Lung (tissue), 12 donors: Measurements from ENCODE around the gene WNK1. TPM values are rescaled to one million over a fixed set of nuclear protein-coding genes. Genes with fewer than 3 reads are reported as not detected.

Experiments used
- ATAC-seq: fragments of 200-7000 bp; cut with Tn5 transposase; one replicate; pipeline ENCODE4 v1.9.1; 2020; ENCODE audit warnings: moderate number of reproducible peaks; ENCODE audit not compliant: insufficient read depth, low FRiP score
- DNase-seq, 3 donors: peaks; one replicate each; pipeline ENCODE4 v3.0.0-alpha.2; 2013 to 2017
- H3K27ac ChIP-seq, 2 donors: one replicate each; pipeline ENCODE4 v1.5.1; 2013; ENCODE audit warnings: mild to moderate bottlenecking in 2 of 2, moderate library complexity in 2 of 2, control low read depth in 1 of 2, inconsistent platforms in 1 of 2, low read depth in 1 of 2, low read length in 1 of 2
- H3K27me3 ChIP-seq, 3 donors: one replicate each; pipeline ENCODE4 v1.5.1; 2013; ENCODE audit warnings: low read length in 2 of 3; ENCODE audit not compliant: control insufficient read depth in 3 of 3, insufficient read depth in 3 of 3
- H3K36me3 ChIP-seq, 4 donors: one replicate each; pipeline ENCODE4 v1.5.1; 2013; ENCODE audit warnings: low read length in 4 of 4, mild to moderate bottlenecking in 1 of 4, moderate library complexity in 1 of 4; ENCODE audit not compliant: control insufficient read depth in 4 of 4, insufficient read depth in 4 of 4
- H3K4me1 ChIP-seq, 5 donors: one replicate each; pipeline ENCODE4 v1.5.1; 2013; ENCODE audit warnings: low read length in 5 of 5, mild to moderate bottlenecking in 2 of 5, moderate library complexity in 1 of 5; ENCODE audit not compliant: control insufficient read depth in 5 of 5, insufficient read depth in 5 of 5
- H3K4me3 ChIP-seq: one replicate; pipeline ENCODE4 v1.5.1; 2013; ENCODE audit warnings: mild to moderate bottlenecking, control low read depth, moderate library complexity
- H3K9ac ChIP-seq, 2 donors: one replicate each; pipeline ENCODE4 v1.5.1; 2013; ENCODE audit warnings: low read length in 2 of 2, control low read depth in 1 of 2; ENCODE audit not compliant: insufficient read depth in 1 of 2
- H3K9me3 ChIP-seq, 4 donors: one replicate each; pipeline ENCODE4 v1.5.1; 2013; ENCODE audit warnings: low read length in 3 of 4, mild to moderate bottlenecking in 1 of 4, moderate library complexity in 1 of 4; ENCODE audit not compliant: control insufficient read depth in 4 of 4, insufficient read depth in 3 of 4
- CTCF ChIP-seq: IDR thresholded peaks from 2 replicates; pipeline ENCODE4 v1.5.1; 2012; ENCODE audit warnings: mild to moderate bottlenecking; ENCODE audit errors: control extremely low read depth, extremely low read depth
- WGBS, 2 donors: extraction: QIAGEN DNeasy Blood & Tissue Kit; methylation state at CpG; one replicate each; pipeline ENCODE4 v1.1.7; 2013; 5-methylcytosine and 5-hydroxymethylcytosine counted together
- polyA plus RNA-seq, 2 donors: library from polyadenylated mRNA; stranded (reverse); fragments of 200-250 nt; gene quantifications; one replicate each; pipeline ENCODE4 v1.2.1, GENCODE V29; 2013
- total RNA-seq, 2 donors: library from RNA; depleted of rRNA in 1 of 2; stranded (reverse); fragments of >200 nt in 1 of 2; gene quantifications; one replicate each; pipeline ENCODE4 v1.2.1, GENCODE V29; 2014 to 2021
- donor health status: control.
- donor health status: control.
- donor health status: Bipolar disorder and iron deficiency.
- donor health status: healthy.
- donor health status: DM: yes; HTN: yes; CAD: no.

WNK1 gene
- total and polyA plus RNA-seq, 4 donors = 23.1 to 269 (median 128) TPM

- peaks cover 0 to 12% (median 3%) of the 10 kb centered on the region in 4 donors for H3K36me3 ChIP-seq
- ATAC-seq = no peak
- no peak overlapping the region for H3K4me3 ChIP-seq
- H3K27ac ChIP-seq = no peak overlapping the region
- no peaks in the 10 kb centered on the region for H3K27me3 ChIP-seq
- TF ChIP-seq CTCF = no peak
- no peaks in the 10 kb centered on the region for H3K9me3 ChIP-seq
- H3K4me1 ChIP-seq = peaks cover 0 to 3% (median 0%) of the 10 kb centered on the region in 5 donors
- no peak overlapping the region for H3K9ac ChIP-seq
- DNase-seq = no peak
Measured at GRCh38 chr12:843609-844008, 91.2 kb downstream of the WNK1 start.

GRCh38 chr12:846421-846820 is 94.0 kb downstream of the WNK1 start:
- WGBS, 2 donors = 93% methylated on average over 2 of the region's 2 CpGs
- no peak overlapping the region for H3K27ac ChIP-seq
- ATAC-seq = no peak
- no peak overlapping the region for H3K4me3 ChIP-seq
- no peaks in the 10 kb centered on the region for H3K9me3 ChIP-seq
- DNase-seq = no peak
- no peak overlapping the region for H3K9ac ChIP-seq
- peaks cover 0 to 8% (median 0%) of the 10 kb centered on the region in 5 donors for H3K4me1 ChIP-seq
- no peak for TF ChIP-seq CTCF
- no peaks in the 10 kb centered on the region for H3K27me3 ChIP-seq
- H3K36me3 ChIP-seq = peaks cover 0 to 7% (median 3%) of the 10 kb centered on the region in 4 donors

GRCh38 chr12:848173-848865 is 95.9 kb downstream of the WNK1 start:
- Histone ChIP-seq H3K27ac (no peak overlapping the region), H3K9me3 (no peaks in the 10 kb centered on the region), H3K4me3 (no peak overlapping the region), H3K9ac (no peak overlapping the region), H3K36me3 (peaks cover 0 to 7% (median under 1%) of the 10 kb centered on the region in 4 donors), H3K27me3 (no peaks in the 10 kb centered on the region), H3K4me1 (peaks cover 0 to 9% (median 0%) of the 10 kb centered on the region in 5 donors)
- TF ChIP-seq CTCF = no peak
- DNase-seq (no peak), ATAC-seq (no peak)
- 62% methylated on average over 2 of the region's 2 CpGs for WGBS, 2 donors
